ENCODE results near the gene ITPRIPL1. TPM values are rescaled to one million over a fixed set of nuclear protein-coding genes. Genes with fewer than 3 reads are reported as not detected.

Gene ITPRIPL1
- total RNA-seq, 3 donors from 2014 or later = 0.43 to 1.4 (median 1.3) TPM

DNA sequence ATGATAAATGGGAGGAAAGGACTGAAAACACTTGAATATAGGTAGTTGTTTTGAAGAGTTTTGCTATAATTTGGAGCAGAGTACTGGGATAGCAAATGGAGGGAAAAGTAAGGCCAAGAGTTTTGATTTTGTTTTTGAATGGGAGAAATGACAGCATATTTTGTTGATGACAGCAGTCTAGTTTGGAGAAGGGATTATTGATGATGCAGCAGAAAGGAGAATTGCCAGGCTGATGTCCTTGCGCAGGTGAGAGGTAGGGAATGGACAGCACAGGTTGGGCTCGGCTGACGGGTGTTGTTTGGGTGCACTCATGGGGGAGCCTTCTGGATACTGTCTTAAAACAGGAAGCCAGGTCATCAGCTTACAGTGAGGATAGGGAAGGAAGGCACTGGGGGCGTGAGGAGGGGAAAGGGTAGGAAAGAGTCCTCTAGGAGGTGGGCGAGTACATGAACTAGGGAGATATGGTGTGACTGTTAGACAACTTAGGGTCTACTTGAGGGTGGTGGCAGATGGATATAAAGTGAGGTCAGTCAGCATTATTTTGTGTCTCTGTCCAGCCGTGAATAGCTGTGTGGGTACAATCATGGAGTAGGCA is 20.8 kb downstream of the ITPRIPL1 start:
- no peak for ATAC-seq
- Histone ChIP-seq H3K4me3 (no peak overlapping the region), H3K4me1 (ENCODE audit: low read depth) (no peaks in the 10 kb centered on the region), H3K36me3 (ENCODE audit: low read depth) (no peaks in the 10 kb centered on the region), H3K9me3 (no peaks in the 10 kb centered on the region)
- DNase-seq = no peak
- TF ChIP-seq, protein P1, sequence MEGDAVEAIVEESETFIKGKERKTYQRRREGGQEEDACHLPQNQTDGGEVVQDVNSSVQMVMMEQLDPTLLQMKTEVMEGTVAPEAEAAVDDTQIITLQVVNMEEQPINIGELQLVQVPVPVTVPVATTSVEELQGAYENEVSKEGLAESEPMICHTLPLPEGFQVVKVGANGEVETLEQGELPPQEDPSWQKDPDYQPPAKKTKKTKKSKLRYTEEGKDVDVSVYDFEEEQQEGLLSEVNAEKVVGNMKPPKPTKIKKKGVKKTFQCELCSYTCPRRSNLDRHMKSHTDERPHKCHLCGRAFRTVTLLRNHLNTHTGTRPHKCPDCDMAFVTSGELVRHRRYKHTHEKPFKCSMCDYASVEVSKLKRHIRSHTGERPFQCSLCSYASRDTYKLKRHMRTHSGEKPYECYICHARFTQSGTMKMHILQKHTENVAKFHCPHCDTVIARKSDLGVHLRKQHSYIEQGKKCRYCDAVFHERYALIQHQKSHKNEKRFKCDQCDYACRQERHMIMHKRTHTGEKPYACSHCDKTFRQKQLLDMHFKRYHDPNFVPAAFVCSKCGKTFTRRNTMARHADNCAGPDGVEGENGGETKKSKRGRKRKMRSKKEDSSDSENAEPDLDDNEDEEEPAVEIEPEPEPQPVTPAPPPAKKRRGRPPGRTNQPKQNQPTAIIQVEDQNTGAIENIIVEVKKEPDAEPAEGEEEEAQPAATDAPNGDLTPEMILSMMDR (IDR thresholded peaks at IDR 0.05) = no peak
- intact Hi-C loops (cut with DNase I, micrococcal nuclease) = no loop called here

DNA sequence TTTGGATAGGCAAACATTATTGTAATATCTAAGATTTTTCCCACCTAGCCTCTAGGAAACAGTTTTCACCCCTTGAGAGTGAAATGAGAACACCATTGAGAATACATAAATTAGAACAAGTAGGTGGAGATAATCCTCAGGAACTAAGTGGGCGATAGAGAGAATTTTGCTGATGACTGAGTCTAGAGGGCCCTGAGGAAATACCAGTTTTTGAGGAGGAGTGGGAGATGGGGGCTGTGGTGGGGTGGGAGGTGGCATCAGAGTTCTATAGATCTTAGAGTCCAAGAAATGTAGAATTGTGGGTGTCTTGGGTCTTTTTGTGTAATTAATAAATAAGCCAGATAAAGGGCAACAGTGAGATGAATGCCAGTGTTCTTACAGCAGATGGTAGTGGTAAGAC is 22.3 kb downstream of the ITPRIPL1 start:
- no peak overlapping the region for H3K4me3 ChIP-seq
- intact Hi-C loops (cut with DNase I, micrococcal nuclease) = no loop called here
- ATAC-seq = no peak
- DNase-seq = no peak
- no peaks in the 10 kb centered on the region for H3K9me3 ChIP-seq
- no peaks in the 10 kb centered on the region for H3K4me1 ChIP-seq (ENCODE audit: low read depth)
- TF ChIP-seq, protein P1 (IDR thresholded peaks at IDR 0.05) = no peak
- H3K36me3 ChIP-seq (ENCODE audit: low read depth) = no peaks in the 10 kb centered on the region

GRCh38 chr2:96353032-96353561 is 28.0 kb downstream of the ITPRIPL1 start:
- ATAC-seq = peak; percentile 10
- no peaks in the 10 kb centered on the region for H3K36me3 ChIP-seq (ENCODE audit: low read depth)
- intact Hi-C loops (cut with DNase I, micrococcal nuclease) = no loop called here
- peak in 2 of 3 donors; percentile 33 to 35 for DNase-seq
- H3K4me1 ChIP-seq (ENCODE audit: low read depth) = no peaks in the 10 kb centered on the region
- no peak overlapping the region for H3K4me3 ChIP-seq
- H3K9me3 ChIP-seq = no peaks in the 10 kb centered on the region
- TF ChIP-seq, protein P1 (IDR thresholded peaks at IDR 0.05) = no peak

DNA sequence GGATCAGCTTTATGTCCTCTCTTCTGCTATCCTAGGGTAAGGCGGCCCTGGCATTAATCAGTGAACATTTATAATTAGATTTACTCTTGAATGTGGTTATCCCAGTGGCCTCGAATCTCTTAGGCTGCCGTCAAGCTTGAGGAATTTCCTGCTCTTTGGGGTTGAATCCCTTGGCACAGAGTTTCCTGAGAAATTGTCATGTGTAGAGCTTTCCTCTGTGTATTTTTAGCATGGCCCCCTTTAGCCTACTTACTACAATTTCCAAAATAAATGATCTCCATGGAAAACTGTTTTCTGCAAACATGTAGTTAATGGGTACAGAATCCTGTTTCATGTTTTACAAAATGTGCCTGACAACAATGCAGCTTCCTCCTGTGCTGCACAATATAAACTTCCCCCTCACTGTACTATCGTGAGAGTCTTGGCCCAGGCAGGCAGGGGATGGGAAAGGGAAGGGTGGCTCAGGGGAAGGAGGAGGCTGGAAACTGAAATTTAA is 28.5 kb downstream of the ITPRIPL1 start:
- DNase-seq (no peak), ATAC-seq (no peak)
- Histone ChIP-seq H3K4me1 (ENCODE audit: low read depth) (no peaks in the 10 kb centered on the region), H3K36me3 (ENCODE audit: low read depth) (no peaks in the 10 kb centered on the region), H3K9me3 (no peaks in the 10 kb centered on the region), H3K4me3 (no peak overlapping the region)
- intact Hi-C loops (cut with DNase I, micrococcal nuclease) = no loop called here
- TF ChIP-seq, protein P1 (IDR thresholded peaks at IDR 0.05) = no peak

- Histone ChIP-seq H3K4me3 (no peak overlapping the region), H3K9me3 (no peaks in the 10 kb centered on the region), H3K36me3 (ENCODE audit: low read depth) (no peaks in the 10 kb centered on the region), H3K4me1 (ENCODE audit: low read depth) (no peaks in the 10 kb centered on the region)
- TF ChIP-seq, protein P1 (IDR thresholded peaks at IDR 0.05) = no peak
- intact Hi-C loops (cut with DNase I, micrococcal nuclease) = no loop called here
- DNase-seq = no peak
- ATAC-seq = no peak
These were observed 29.4 kb downstream of the ITPRIPL1 start for GRCh38 chr2:96354492-96354891.

All from mucosa of descending colon (tissue), 3 donors.